CD4-positive, alpha-beta T cell (primary cell): Measurements from ENCODE around the gene RNF222. TPM values are rescaled to one million over a fixed set of nuclear protein-coding genes. Genes with fewer than 3 reads are reported as not detected.
"Not testable (repeated sequence)": the region's sequence is repeated elsewhere in the genome, so short reads cannot be mapped to it uniquely, and the experiment has no call there.

Source experiments
- ATAC-seq: fragments of 200-7000 bp; cut with Tn5 transposase; one replicate; pipeline ENCODE4 v1.10.0; 2022; ENCODE audit warnings: mild to moderate bottlenecking; ENCODE audit not compliant: poor library complexity
- CTCF ChIA-PET: fragments of 350-600 bp; sonication (Branson Sonifier 250); formaldehyde crosslinking; loops from one replicate; lab custom pipeline; 2021; ENCODE audit warnings: antibody characterized with exemption, inconsistent platforms; lab: Charles Lee
- POLR2A ChIA-PET: fragments of 350-600 bp; sonication (Branson Sonifier 250); formaldehyde crosslinking; loops from one replicate; lab custom pipeline; 2021; ENCODE audit warnings: antibody characterized with exemption, inconsistent platforms; lab: Charles Lee
- DNase-seq, 14 experiments: peaks; one replicate each; pipeline ENCODE4 v3.0.0-alpha.2; 2013 to 2020; ENCODE audit warnings: mixed read lengths in 2 of 14
- H3K27ac ChIP-seq, 2 donors: one replicate each; pipeline versions ENCODE4 v1.5.1 to v1.7.0; 2013; ENCODE audit warnings: low read length in 2 of 2, low read depth in 1 of 2, mild to moderate bottlenecking in 1 of 2
- H3K27me3 ChIP-seq, 2 experiments: 1 replicate in 1 of 2; 2 replicates in 1 of 2; pipeline versions ENCODE4 v1.6.1 to v1.7.0; 2013; ENCODE audit warnings: low read length in 2 of 2, control low read depth in 1 of 2, mild to moderate bottlenecking in 1 of 2, moderate library complexity in 1 of 2; ENCODE audit not compliant: insufficient read depth in 2 of 2, control insufficient read depth in 1 of 2
- H3K36me3 ChIP-seq: one replicate; pipeline ENCODE4 v1.6.1; 2013; ENCODE audit warnings: low read length, control low read depth; ENCODE audit not compliant: insufficient read depth
- H3K4me1 ChIP-seq: one replicate; pipeline ENCODE4 v1.6.1; 2013; ENCODE audit warnings: low read length, control low read depth; ENCODE audit not compliant: insufficient read depth
- H3K4me3 ChIP-seq: one replicate; pipeline ENCODE4 v1.5.1; 2013; ENCODE audit warnings: mild to moderate bottlenecking, low read length, moderate library complexity
- H3K9me3 ChIP-seq, 2 experiments: 1 replicate in 1 of 2; 2 replicates in 1 of 2; pipeline versions ENCODE4 v1.6.1 to v1.7.0; 2013; ENCODE audit warnings: low read length in 2 of 2, mild to moderate bottlenecking in 2 of 2, control low read depth in 1 of 2, moderate library complexity in 1 of 2; ENCODE audit not compliant: control insufficient read depth in 1 of 2, insufficient read depth in 1 of 2
- H3K27ac Mint-ChIP-seq: one replicate; pipeline ENCODE4 v1.8.0; 2020; ENCODE audit warnings: mixed read lengths
- H3K27me3 Mint-ChIP-seq: one replicate; pipeline ENCODE4 v1.8.0; 2021; ENCODE audit warnings: mixed read lengths
- H3K36me3 Mint-ChIP-seq: one replicate; pipeline ENCODE4 v1.8.0; 2021; ENCODE audit warnings: low read depth, mixed read lengths
- H3K4me1 Mint-ChIP-seq: one replicate; pipeline ENCODE4 v1.8.0; 2021; ENCODE audit warnings: low read depth, mixed read lengths
- H3K4me3 Mint-ChIP-seq: one replicate; pipeline ENCODE4 v1.8.0; 2020; ENCODE audit warnings: mild to moderate bottlenecking, mixed read lengths
- H3K9me3 Mint-ChIP-seq: one replicate; pipeline ENCODE4 v1.8.0; 2020; ENCODE audit warnings: mixed read lengths
- intact Hi-C, 2 experiments: fragments of 100-400 bp; cut with DNase I in 1 of 2; cut with micrococcal nuclease in 1 of 2; formaldehyde crosslinking; loops; one replicate each; pipeline versions ENCODE4 v1.15.1 to v1.9.0; 2023 to 2025; cut with DNase I, micrococcal nuclease
- total RNA-seq, 174 experiments: library from RNA in 2 of 174; stranded (reverse) in 2 of 174; gene quantifications; one replicate each; pipeline ENCODE4 v1.2.3 and lab custom pipeline; 2021 to 2026
- TF ChIP-seq, protein P1 (sequence below): fragments of 200-600 bp; IDR thresholded peaks from one replicate; pipeline ENCODE4 v1.8.0; 2022; ENCODE audit warnings: antibody characterized with exemption, mild to moderate bottlenecking

Gene RNF222
- total RNA-seq, 2 experiments from 2014 or later, result 1.2 TPM

DNA sequence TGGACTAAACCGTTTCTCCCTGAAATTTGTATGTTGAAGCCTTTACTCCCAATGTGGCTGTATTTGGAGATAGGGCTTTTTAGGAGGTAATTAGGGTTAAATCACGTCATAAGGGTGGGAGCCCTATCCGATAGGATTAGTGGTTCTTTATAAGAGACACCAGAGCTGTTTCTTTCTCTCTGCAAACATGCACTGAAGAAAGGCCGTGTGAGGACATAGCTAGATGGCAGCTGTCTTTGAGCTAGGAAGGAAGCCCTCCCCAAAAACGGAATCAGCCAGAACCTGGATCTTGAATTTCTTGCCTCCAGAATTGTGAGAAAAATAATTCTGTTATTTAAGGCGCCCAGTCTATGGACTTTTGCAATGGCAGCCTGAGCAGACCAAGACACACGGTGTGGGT lies 43.9 kb downstream of the RNF222 start:
- no peaks in the 10 kb centered on the region for H3K27me3 ChIP-seq
- CTCF ChIA-PET, result no interaction called here
- TF ChIP-seq, protein P1, sequence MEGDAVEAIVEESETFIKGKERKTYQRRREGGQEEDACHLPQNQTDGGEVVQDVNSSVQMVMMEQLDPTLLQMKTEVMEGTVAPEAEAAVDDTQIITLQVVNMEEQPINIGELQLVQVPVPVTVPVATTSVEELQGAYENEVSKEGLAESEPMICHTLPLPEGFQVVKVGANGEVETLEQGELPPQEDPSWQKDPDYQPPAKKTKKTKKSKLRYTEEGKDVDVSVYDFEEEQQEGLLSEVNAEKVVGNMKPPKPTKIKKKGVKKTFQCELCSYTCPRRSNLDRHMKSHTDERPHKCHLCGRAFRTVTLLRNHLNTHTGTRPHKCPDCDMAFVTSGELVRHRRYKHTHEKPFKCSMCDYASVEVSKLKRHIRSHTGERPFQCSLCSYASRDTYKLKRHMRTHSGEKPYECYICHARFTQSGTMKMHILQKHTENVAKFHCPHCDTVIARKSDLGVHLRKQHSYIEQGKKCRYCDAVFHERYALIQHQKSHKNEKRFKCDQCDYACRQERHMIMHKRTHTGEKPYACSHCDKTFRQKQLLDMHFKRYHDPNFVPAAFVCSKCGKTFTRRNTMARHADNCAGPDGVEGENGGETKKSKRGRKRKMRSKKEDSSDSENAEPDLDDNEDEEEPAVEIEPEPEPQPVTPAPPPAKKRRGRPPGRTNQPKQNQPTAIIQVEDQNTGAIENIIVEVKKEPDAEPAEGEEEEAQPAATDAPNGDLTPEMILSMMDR, result no peak

DNA sequence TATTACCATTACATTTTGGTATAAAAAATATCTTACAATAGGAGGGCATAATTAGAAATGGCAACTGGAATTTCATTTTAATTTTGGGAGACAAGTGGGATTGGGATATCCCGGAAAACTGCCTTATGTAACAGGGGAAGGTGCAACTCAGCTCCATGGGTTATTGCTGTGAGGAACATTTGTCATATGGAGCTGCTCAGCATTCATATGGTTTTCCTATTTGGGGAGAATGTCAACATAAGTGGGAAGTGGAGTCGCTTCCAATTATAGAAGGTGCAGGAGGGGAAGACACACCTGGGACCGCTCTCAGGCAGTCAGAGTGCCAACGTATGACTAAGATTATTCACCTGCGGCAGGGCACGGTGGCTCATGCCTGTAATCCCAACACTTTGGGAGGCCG lies 47.3 kb downstream of the RNF222 start:
- Mint-ChIP-seq H3K27ac (no peak overlapping the region), H3K4me1 (no peaks in the 10 kb centered on the region), H3K9me3 (no peaks in the 10 kb centered on the region), H3K27me3 (peaks cover 27% of the 10 kb centered on the region), H3K36me3 (no peaks in the 10 kb centered on the region), H3K4me3 (no peak overlapping the region)
- no peaks in the 10 kb centered on the region for H3K36me3 ChIP-seq
- POLR2A ChIA-PET, result no interaction called here
- CTCF ChIA-PET, result no interaction called here
- peaks cover 0 to 10% of the 10 kb centered on the region in 2 experiments for H3K27me3 ChIP-seq
- intact Hi-C loops, result no loop called here
- DNase-seq (no peak), ATAC-seq (no peak)
- H3K4me1 ChIP-seq, result no peaks in the 10 kb centered on the region
- TF ChIP-seq, protein P1, result no peak
- H3K27ac ChIP-seq, result no peak overlapping the region
- no peaks in the 10 kb centered on the region for H3K9me3 ChIP-seq
- no peak overlapping the region for H3K4me3 ChIP-seq

More for the DNA sequence above, 43.9 kb downstream of the RNF222 start:
- POLR2A ChIA-PET, result no interaction called here
- no peaks in the 10 kb centered on the region for H3K4me1 Mint-ChIP-seq
- H3K4me3 Mint-ChIP-seq, result no peak overlapping the region
- intact Hi-C loops, result no loop called here
- ATAC-seq (no peak), DNase-seq (no peak)
- no peaks in the 10 kb centered on the region for H3K36me3 Mint-ChIP-seq
- no peak overlapping the region for H3K4me3 ChIP-seq
- H3K9me3 ChIP-seq, result no peaks in the 10 kb centered on the region
- no peak overlapping the region for H3K27ac Mint-ChIP-seq
- no peaks in the 10 kb centered on the region for H3K4me1 ChIP-seq
- no peaks in the 10 kb centered on the region for H3K36me3 ChIP-seq
- H3K9me3 Mint-ChIP-seq, result no peaks in the 10 kb centered on the region
- no peak overlapping the region for H3K27ac ChIP-seq
- H3K27me3 Mint-ChIP-seq, result peaks cover 5% of the 10 kb centered on the region

DNA sequence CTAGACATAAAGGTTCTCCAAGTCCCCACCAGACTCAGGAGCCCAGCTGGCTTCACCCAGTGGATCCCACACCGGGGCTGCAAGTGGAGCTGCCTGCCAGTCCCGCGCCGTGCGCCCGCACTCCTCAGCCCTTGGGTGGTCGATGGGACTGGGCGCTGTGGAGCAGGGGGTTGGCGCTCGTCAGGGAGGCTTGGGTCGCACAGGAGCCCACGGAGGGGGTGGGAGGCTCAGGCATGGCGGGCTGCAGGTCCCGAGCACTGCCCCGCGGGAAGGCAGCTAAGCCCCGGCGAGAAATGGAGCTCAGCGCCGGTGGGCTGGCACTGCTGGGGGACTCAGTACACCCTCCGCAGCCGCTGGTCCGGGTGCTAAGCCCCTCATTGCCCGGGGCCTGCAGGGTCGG lies 50.6 kb downstream of the RNF222 start:
- POLR2A ChIA-PET, result interaction anchor here (0.7 kb wide), 1 partner anchor 28 kb away, joined by 3 read pairs; no protein-coding TSS in a partner anchor
- H3K36me3 Mint-ChIP-seq, H3K4me1 Mint-ChIP-seq, H3K9me3 Mint-ChIP-seq, DNase-seq, intact Hi-C loops, H3K36me3 ChIP-seq, H3K4me3 Mint-ChIP-seq, H3K27ac Mint-ChIP-seq, H3K9me3 ChIP-seq, ATAC-seq, H3K4me3 ChIP-seq, H3K4me1 ChIP-seq, H3K27ac ChIP-seq, CTCF ChIA-PET, H3K27me3 ChIP-seq: not testable (repeated sequence)
- H3K27me3 Mint-ChIP-seq, result peaks cover 27% of the 10 kb centered on the region
